HPDE6-E6E7 (cell line): Measurements from ENCODE around the gene CCDC91.

Source experiments
- DNase-seq: peaks from one replicate; pipeline ENCODE4 v3.0.0; 2011; ENCODE audit warnings: missing footprints; ENCODE audit errors: extremely low spot score

The CCDC91 gene

GRCh38 chr12:28190321-28191050, at the start of gene CCDC91:
TSS of gene CCDC91 (plus strand) at chr12:28190456. CDS start at chr12:28257216, 66,760 bp downstream.
- DNase-seq, result peak; percentile 58

GRCh38 chr12:28144059-28144458, 46.2 kb upstream of the CCDC91 start:
- no peak for DNase-seq

GRCh38 chr12:28144532-28144931, 45.7 kb upstream of the CCDC91 start:
- no peak for DNase-seq

- no peak for DNase-seq
Measured at GRCh38 chr12:28145216-28145615, 45.0 kb upstream of the CCDC91 start.

- no peak for DNase-seq
Measured at GRCh38 chr12:28149279-28149678, 41.0 kb upstream of the CCDC91 start.

GRCh38 chr12:28156362-28156761, 33.9 kb upstream of the CCDC91 start:
- DNase-seq, result no peak

GRCh38 chr12:28156804-28157203, 33.5 kb upstream of the CCDC91 start:
- DNase-seq, result no peak

GRCh38 chr12:28158353-28158752, 31.9 kb upstream of the CCDC91 start:
- DNase-seq, result no peak

GRCh38 chr12:28159688-28160087, 30.6 kb upstream of the CCDC91 start:
- DNase-seq, result no peak

GRCh38 chr12:28161697-28162096, 28.6 kb upstream of the CCDC91 start:
- no peak for DNase-seq

GRCh38 chr12:28162697-28163096, 27.6 kb upstream of the CCDC91 start:
- DNase-seq, result no peak

GRCh38 chr12:28164644-28165275, 25.5 kb upstream of the CCDC91 start:
- no peak for DNase-seq

- DNase-seq, result no peak
Measured at GRCh38 chr12:28167981-28168485, 22.2 kb upstream of the CCDC91 start.

GRCh38 chr12:28171356-28172060, 18.7 kb upstream of the CCDC91 start:
- no peak for DNase-seq

GRCh38 chr12:28172434-28173030, 17.7 kb upstream of the CCDC91 start:
- peak; percentile 64 for DNase-seq

GRCh38 chr12:28173440-28173839, 16.8 kb upstream of the CCDC91 start:
- DNase-seq, result no peak

- DNase-seq, result no peak
Measured at GRCh38 chr12:28175098-28175589, 15.1 kb upstream of the CCDC91 start.

- no peak for DNase-seq
Measured at GRCh38 chr12:28176295-28176694, 14.0 kb upstream of the CCDC91 start.

- no peak for DNase-seq
Measured at GRCh38 chr12:28177461-28177860, 12.8 kb upstream of the CCDC91 start.

- no peak for DNase-seq
Measured at GRCh38 chr12:28177905-28178304, 12.4 kb upstream of the CCDC91 start.

- DNase-seq, result no peak
Measured at GRCh38 chr12:28178775-28179174, 11.5 kb upstream of the CCDC91 start.

GRCh38 chr12:28180786-28181185, 9.5 kb upstream of the CCDC91 start:
- no peak for DNase-seq
